Activated T-helper 17 cell treated with anti-CD3 and anti-CD28 coated beads, Interleukin-2, amount 50 U/mL, for 72 hours (primary cell): ENCODE results near the gene SLC44A4. TPM values are rescaled to one million over a fixed set of nuclear protein-coding genes. Genes with fewer than 3 reads are reported as not detected.

Source experiments
- total RNA-seq, 2 donors: library from RNA; stranded (reverse); gene quantifications; one replicate each; pipeline ENCODE4 v1.2.3, GENCODE V29; 2022

The SLC44A4 gene
- total RNA-seq, 2 donors from 2014 or later = 0.39 TPM; not detected in 1

Other genes with a start within 250 kb of the SLC44A4 start
- 100 to 1,000 TPM; 298 to 383 TPM for gene BAG6, start 226.3 kb downstream of the SLC44A4 start, total RNA-seq
- 1 to 10 TPM in 1 of 2 donors, under 1 TPM in 1; 0.76 to 1.3 TPM for gene APOM, start 223.1 kb downstream of the SLC44A4 start, total RNA-seq
- gene C6orf47, start 218.2 kb downstream of the SLC44A4 start, total RNA-seq = 10 to 100 TPM; 16.2 to 21.0 TPM
- 10 to 100 TPM; 30.1 to 39.0 TPM for gene GPANK1, start 214.0 kb downstream of the SLC44A4 start, total RNA-seq
- 100 to 1,000 TPM; 204 to 245 TPM for gene CSNK2B, start 212.9 kb downstream of the SLC44A4 start, total RNA-seq
- 10 to 100 TPM; 25.3 to 28.1 TPM for gene LY6G5B, start 209.0 kb downstream of the SLC44A4 start, total RNA-seq
- gene LY6G5C, start 197.9 kb downstream of the SLC44A4 start, total RNA-seq = 1 to 10 TPM; 2.2 to 5.0 TPM
- gene ABHD16A, start 175.7 kb downstream of the SLC44A4 start, total RNA-seq = 10 to 100 TPM; 31.4 to 31.7 TPM
- gene LY6G6F, start 172.1 kb downstream of the SLC44A4 start, total RNA-seq = not detected
- not detected for gene LY6G6D, start 163.6 kb downstream of the SLC44A4 start, total RNA-seq
- gene LY6G6C, start 157.3 kb downstream of the SLC44A4 start, total RNA-seq = under 1 TPM in 1 of 2 donors, not detected in 1; 0.64 TPM
- not detected for gene MPIG6B, start 155.6 kb downstream of the SLC44A4 start, total RNA-seq
- 10 to 100 TPM in 1 of 2 donors, 1 to 10 TPM in 1; 9.4 to 23.8 TPM for gene DDAH2, start 149.7 kb downstream of the SLC44A4 start, total RNA-seq
- 100 to 1,000 TPM; 406 to 482 TPM for gene CLIC1, start 142.5 kb downstream of the SLC44A4 start, total RNA-seq
- gene MSH5, start 139.0 kb downstream of the SLC44A4 start, total RNA-seq = 10 to 100 TPM; 78.9 to 82.6 TPM
- 10 to 100 TPM; 12.1 to 18.9 TPM for gene SAPCD1, start 116.3 kb downstream of the SLC44A4 start, total RNA-seq
- gene VWA7, start 101.7 kb downstream of the SLC44A4 start, total RNA-seq = 1 to 10 TPM; 2.9 to 4.2 TPM
- 100 to 1,000 TPM in 1 of 2 donors, 10 to 100 TPM in 1; 75.3 to 134 TPM for gene VARS1, start 83.2 kb downstream of the SLC44A4 start, total RNA-seq
- 100 to 1,000 TPM in 1 of 2 donors, 10 to 100 TPM in 1; 92.5 to 139 TPM for gene LSM2, start 72.0 kb downstream of the SLC44A4 start, total RNA-seq
- 1 to 10 TPM; 2.7 to 2.9 TPM for gene HSPA1L, start 63.7 kb downstream of the SLC44A4 start, total RNA-seq
- 100 to 1,000 TPM; 124 to 189 TPM for gene HSPA1A, start 63.5 kb downstream of the SLC44A4 start, total RNA-seq
- 100 to 1,000 TPM in 1 of 2 donors, 10 to 100 TPM in 1; 78.4 to 118 TPM for gene HSPA1B, start 51.3 kb downstream of the SLC44A4 start, total RNA-seq
- 10 to 100 TPM; 19.3 to 22.3 TPM for gene NEU1, start 16.2 kb downstream of the SLC44A4 start, total RNA-seq
- gene EHMT2, start 18.7 kb upstream of the SLC44A4 start, total RNA-seq = 10 to 100 TPM; 41.2 to 55.3 TPM
- gene ZBTB12, start 23.1 kb upstream of the SLC44A4 start, total RNA-seq = 1 to 10 TPM; 1.6 to 3.0 TPM
- 1 to 10 TPM in 1 of 2 donors, under 1 TPM in 1; 0.58 to 4.7 TPM for gene C2, start 48.7 kb upstream of the SLC44A4 start, total RNA-seq
- 1 to 10 TPM in 1 of 2 donors, not detected in 1; 1.5 TPM for gene CFB, start 67.1 kb upstream of the SLC44A4 start, total RNA-seq
- gene NELFE, start 80.0 kb upstream of the SLC44A4 start, total RNA-seq = 10 to 100 TPM; 50.3 to 63.6 TPM
- 10 to 100 TPM; 86.5 to 92.9 TPM for gene SKIC2, start 80.2 kb upstream of the SLC44A4 start, total RNA-seq
- gene DXO, start 93.1 kb upstream of the SLC44A4 start, total RNA-seq = 10 to 100 TPM; 14.9 to 16.9 TPM
- 1 to 10 TPM; 6.5 to 6.9 TPM for gene C4A, start 103.1 kb upstream of the SLC44A4 start, total RNA-seq
- gene C4B, start 135.8 kb upstream of the SLC44A4 start, total RNA-seq = 1 to 10 TPM; 5.9 to 6.1 TPM
- gene CYP21A2, start 159.4 kb upstream of the SLC44A4 start, total RNA-seq = under 1 TPM; 0.16 to 0.91 TPM
- 10 to 100 TPM in 1 of 2 donors, 1 to 10 TPM in 1; 7.2 to 26.8 TPM for gene TNXB, start 230.3 kb upstream of the SLC44A4 start, total RNA-seq
- gene ATF6B, start 249.2 kb upstream of the SLC44A4 start, total RNA-seq = 10 to 100 TPM; 73.4 to 99.9 TPM